Measurements from ENCODE around the gene TRIM46.

DNA sequence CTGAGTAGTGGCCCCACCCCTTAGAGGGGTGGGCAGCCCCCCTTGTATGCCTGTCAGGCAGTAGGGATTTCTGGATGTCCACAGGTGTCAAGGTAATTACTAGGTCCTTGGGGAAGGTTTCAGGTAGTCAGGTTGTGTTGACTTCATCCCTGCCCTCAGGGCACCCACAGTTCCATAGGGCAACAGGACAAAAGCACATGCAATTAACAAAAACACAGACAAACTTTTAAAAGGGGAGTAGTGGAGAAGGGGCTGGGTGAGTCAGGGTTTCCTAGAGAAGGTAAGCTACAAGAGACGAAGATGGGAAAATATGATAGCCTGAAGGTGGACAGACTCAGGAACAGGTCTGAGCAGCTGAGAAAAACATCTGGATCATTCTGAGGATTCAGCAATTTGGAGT lies 14.7 kb upstream of the TRIM46 start:
- TF ChIP-seq, protein P1, sequence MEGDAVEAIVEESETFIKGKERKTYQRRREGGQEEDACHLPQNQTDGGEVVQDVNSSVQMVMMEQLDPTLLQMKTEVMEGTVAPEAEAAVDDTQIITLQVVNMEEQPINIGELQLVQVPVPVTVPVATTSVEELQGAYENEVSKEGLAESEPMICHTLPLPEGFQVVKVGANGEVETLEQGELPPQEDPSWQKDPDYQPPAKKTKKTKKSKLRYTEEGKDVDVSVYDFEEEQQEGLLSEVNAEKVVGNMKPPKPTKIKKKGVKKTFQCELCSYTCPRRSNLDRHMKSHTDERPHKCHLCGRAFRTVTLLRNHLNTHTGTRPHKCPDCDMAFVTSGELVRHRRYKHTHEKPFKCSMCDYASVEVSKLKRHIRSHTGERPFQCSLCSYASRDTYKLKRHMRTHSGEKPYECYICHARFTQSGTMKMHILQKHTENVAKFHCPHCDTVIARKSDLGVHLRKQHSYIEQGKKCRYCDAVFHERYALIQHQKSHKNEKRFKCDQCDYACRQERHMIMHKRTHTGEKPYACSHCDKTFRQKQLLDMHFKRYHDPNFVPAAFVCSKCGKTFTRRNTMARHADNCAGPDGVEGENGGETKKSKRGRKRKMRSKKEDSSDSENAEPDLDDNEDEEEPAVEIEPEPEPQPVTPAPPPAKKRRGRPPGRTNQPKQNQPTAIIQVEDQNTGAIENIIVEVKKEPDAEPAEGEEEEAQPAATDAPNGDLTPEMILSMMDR (IDR thresholded peaks at IDR 0.05) = no peak
- no peak for TF ChIP-seq POLR2AphosphoS5 (IDR thresholded peaks at IDR 0.05)

All from prostate gland (tissue), 2 donors.